ENCODE measurements around the gene FCGR2B.

DNA sequence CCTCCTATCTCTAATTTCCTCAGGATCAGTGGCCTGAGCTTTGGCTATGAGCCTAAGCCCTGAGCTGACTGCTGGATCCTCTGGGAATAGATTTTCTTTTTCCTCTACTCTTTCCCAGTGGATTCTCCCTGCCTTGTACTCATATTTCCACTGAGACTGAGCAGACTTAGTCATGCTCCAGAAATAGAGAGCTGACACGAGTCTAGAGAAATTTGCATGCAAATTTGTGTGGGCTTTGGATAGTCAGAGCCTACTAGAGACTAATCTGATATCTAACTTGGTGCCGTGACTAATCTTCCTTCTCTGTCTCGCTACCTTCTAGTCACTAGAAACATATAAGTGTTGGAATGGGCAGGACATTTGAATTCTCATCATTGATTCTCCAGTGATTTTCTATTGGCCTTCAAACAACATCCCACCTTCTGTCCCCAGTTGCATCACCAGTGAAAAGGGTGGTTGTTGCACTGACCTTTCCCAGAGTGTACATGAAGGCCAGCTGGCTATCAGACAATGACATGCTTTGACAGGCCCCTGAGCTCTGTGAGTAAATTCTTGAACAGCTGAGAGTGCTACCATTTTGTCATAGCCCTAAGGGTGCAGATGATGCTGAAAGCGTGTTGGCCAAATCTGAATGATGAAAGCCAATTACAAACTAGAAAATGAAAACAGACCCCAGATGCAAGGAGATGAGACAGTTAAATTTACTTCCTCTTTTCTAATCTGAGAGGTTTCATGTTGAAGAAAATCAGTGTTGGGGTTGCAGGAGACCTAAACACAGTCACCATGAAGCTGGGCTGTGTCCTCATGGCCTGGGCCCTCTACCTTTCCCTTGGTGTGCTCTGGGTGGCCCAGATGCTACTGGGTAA, 43.8 kb downstream of the FCGR2B start, which contains the start of gene FCRLA:
- TF ChIP-seq, protein P1, sequence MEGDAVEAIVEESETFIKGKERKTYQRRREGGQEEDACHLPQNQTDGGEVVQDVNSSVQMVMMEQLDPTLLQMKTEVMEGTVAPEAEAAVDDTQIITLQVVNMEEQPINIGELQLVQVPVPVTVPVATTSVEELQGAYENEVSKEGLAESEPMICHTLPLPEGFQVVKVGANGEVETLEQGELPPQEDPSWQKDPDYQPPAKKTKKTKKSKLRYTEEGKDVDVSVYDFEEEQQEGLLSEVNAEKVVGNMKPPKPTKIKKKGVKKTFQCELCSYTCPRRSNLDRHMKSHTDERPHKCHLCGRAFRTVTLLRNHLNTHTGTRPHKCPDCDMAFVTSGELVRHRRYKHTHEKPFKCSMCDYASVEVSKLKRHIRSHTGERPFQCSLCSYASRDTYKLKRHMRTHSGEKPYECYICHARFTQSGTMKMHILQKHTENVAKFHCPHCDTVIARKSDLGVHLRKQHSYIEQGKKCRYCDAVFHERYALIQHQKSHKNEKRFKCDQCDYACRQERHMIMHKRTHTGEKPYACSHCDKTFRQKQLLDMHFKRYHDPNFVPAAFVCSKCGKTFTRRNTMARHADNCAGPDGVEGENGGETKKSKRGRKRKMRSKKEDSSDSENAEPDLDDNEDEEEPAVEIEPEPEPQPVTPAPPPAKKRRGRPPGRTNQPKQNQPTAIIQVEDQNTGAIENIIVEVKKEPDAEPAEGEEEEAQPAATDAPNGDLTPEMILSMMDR (IDR thresholded peaks at IDR 0.05; ENCODE audit: borderline replicate concordance, extremely low read depth, low read length, poor library complexity, severe bottlenecking) = no peak
- TF ChIP-seq EZH2 (IDR thresholded peaks at IDR 0.05; ENCODE audit: borderline replicate concordance, low read depth, low read length, severe bottlenecking) = no peak

Measured in DND-41 (cell line).